NCI-H345 (cell line): ENCODE data around the gene TYSND1.
A peak's percentile ranks its signal among the peaks of the same experiment; 100 is the strongest.
"Not testable (repeated sequence)": the region's sequence is repeated elsewhere in the genome, so short reads cannot be mapped to it uniquely, and the experiment has no call there.

Source experiments
- DNase-seq: peaks from one replicate; lab custom pipeline; 2025; lab: John Stamatoyannopoulos, UW

TYSND1 gene

GRCh38 chr10:70163448-70163847 lies 16.9 kb upstream of the TYSND1 start:
- no peak for DNase-seq

- no peak for DNase-seq
Observed at GRCh38 chr10:70162892-70163201, 16.3 kb upstream of the TYSND1 start.

- no peak for DNase-seq
Observed at GRCh38 chr10:70162151-70162891, 15.8 kb upstream of the TYSND1 start.

GRCh38 chr10:70160798-70161197 lies 14.3 kb upstream of the TYSND1 start:
- no peak for DNase-seq

- DNase-seq = not testable (repeated sequence)
Observed at GRCh38 chr10:70159366-70159765, 12.9 kb upstream of the TYSND1 start.

GRCh38 chr10:70158113-70158512 lies 11.6 kb upstream of the TYSND1 start:
- no peak for DNase-seq

- DNase-seq = no peak
Observed at GRCh38 chr10:70155255-70155838, 8.8 kb upstream of the TYSND1 start.

- no peak for DNase-seq
Observed at GRCh38 chr10:70148516-70148915, 2.0 kb upstream of the TYSND1 start.

- DNase-seq = no peak
Observed at GRCh38 chr10:70147259-70147625, 742 bp upstream of the TYSND1 start.

- peak; percentile 61 for DNase-seq
Observed at GRCh38 chr10:70145666-70146488, 623 bp downstream of the TYSND1 start.

- no peak for DNase-seq
Observed at GRCh38 chr10:70145166-70145665, 1.3 kb downstream of the TYSND1 start.

GRCh38 chr10:70144372-70145110 lies 2.0 kb downstream of the TYSND1 start:
- no peak for DNase-seq

GRCh38 chr10:70142555-70142954 lies 3.9 kb downstream of the TYSND1 start:
- no peak for DNase-seq

- DNase-seq = no peak
Observed at GRCh38 chr10:70140297-70140696, 6.2 kb downstream of the TYSND1 start.

GRCh38 chr10:70139997-70140250 lies 6.6 kb downstream of the TYSND1 start:
- DNase-seq = no peak

- no peak for DNase-seq
Observed at GRCh38 chr10:70139151-70139996, 7.1 kb downstream of the TYSND1 start.

GRCh38 chr10:70137927-70138883 lies 8.3 kb downstream of the TYSND1 start:
- DNase-seq = no peak

GRCh38 chr10:70137135-70137534 lies 9.4 kb downstream of the TYSND1 start:
- DNase-seq = no peak

GRCh38 chr10:70135684-70136083 lies 10.8 kb downstream of the TYSND1 start:
- no peak for DNase-seq

- no peak for DNase-seq
Observed at GRCh38 chr10:70135046-70135445, 11.5 kb downstream of the TYSND1 start.
